ENCODE data around the gene SOCS4.

The SOCS4 gene

DNA sequence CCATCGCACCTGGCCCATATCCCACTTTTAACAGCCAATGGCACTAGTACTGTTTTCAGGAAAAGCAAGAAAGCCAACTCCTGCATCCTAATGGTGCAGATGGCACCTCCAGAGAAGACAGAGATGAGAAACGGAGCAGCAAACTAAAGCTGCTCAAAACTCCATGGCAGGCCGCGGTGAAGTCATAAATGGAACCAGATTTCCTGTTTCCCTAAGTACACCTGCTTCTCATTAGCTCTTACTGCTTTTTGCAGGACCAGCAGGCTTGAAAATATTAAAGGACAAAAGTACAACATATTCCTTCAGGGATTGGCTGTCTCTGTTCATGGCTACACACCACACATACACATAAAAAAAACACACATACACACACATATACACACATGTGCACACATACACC is 65.3 kb downstream of the SOCS4 start:
- peak; percentile 82 for DNase-seq

DNA sequence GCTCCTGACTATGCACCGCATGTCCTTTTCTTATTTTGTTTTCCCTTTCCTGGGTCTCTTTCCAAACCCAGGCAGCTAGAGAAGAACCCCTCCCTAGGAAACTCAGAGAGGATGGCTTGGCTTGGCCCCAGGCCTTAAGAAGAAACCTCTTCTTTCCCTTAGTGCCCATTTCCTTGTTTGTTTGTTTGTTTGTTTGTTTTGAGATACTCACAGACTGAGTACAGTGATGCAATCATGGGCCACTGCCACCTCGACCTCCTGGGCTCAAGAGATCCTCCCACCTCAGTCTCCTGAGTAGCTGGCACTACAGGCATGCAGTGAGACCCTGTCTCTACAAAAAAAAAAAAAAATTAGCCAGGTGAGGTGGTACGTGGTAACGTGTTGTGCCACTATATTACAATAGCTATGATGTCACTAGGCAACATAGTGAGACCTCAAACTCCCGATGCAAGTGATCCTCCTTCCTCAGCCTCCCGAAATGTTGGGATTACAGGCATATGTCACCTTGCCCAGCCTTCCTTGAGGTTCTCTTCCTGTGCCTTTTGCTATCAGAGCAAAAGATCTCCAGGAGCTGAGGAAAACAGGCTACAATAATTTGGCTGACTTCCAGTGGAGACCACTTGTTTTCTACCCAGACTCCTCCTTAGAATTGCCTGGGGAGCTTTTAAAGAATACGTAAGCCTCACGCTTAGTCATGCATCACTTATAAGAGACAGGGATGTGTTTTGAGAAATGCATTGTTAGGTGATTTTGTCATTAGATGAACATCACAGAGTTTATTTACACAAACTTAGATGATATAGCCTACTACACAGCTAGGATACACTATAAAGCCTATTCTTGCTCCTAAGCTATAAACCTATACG is 67.5 kb downstream of the SOCS4 start:
- DNase-seq: peak; percentile 57

DNA sequence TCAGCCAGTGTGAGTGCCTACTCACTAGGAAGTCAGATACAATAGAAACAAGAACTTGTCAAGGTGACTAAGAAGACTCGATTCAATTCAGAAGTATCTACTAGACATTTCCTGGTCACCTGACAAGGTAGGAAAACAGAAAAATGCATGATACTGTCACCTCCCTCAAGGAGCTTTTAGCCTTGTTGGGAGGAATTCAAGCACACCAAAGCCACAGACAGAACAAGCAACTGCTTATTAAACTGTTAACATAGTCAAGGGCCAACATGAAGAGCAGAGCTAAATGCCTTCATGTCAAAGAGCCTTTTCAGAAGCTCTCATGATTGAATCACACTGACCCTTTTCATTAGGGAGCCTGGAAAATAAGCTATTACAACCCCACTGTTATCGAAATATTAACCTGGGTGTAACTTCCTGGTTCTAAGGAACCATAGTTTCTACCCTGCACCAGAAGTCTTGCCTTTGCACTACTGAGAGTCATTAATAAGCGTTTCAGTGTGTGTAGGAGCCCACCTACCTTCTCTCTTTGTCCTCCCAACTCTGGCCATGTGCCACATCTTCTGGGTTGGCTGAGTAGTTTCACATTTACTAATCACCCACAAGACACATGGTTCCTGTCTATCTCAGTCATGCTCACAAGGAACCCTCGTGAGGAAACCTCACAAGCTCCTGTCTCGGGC is 71.0 kb downstream of the SOCS4 start:
- DNase-seq: peak; percentile 24

DNA sequence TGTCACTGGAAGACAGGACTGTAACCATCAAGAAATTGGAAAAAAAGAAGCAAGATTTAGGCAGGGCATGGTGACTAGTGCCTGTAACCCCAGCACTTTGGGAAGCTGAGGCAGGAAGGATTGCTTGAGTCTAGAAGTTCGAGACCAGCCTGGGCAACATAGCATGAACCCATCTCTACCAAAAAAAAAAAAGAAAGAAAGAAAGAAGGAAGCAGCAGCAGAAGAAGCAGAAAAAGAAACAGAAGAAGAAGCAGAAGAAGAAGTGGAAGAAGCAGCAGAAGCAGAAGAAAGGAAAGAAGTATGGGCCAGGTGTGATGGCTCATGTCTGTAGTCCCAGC is 71.5 kb downstream of the SOCS4 start:
- DNase-seq: no peak

Measured in fibroblast of skin of abdomen (primary cell).